ENCODE data around the gene TMEM17. TPM values are rescaled to one million over a fixed set of nuclear protein-coding genes. Genes with fewer than 3 reads are reported as not detected.

TMEM17 gene
- total RNA-seq, 4 donors from 2014 or later: 1.4 to 4.4 (median 1.6) TPM

GRCh38 chr2:62539606-62540407 lies 33.8 kb upstream of the TMEM17 start:
- no peak for TF ChIP-seq CTCF (IDR thresholded peaks at IDR 0.05; ENCODE audit: low read depth)

- TF ChIP-seq CTCF (IDR thresholded peaks at IDR 0.05; ENCODE audit: low read depth): no peak
These were observed 32.8 kb upstream of the TMEM17 start for GRCh38 chr2:62538756-62539155.

GRCh38 chr2:62537814-62538213 lies 31.8 kb upstream of the TMEM17 start:
- no peak for TF ChIP-seq CTCF (IDR thresholded peaks at IDR 0.05; ENCODE audit: low read depth)

GRCh38 chr2:62536873-62537547 lies 31.0 kb upstream of the TMEM17 start:
- no peak for TF ChIP-seq CTCF (IDR thresholded peaks at IDR 0.05; ENCODE audit: low read depth)

- TF ChIP-seq CTCF (IDR thresholded peaks at IDR 0.05; ENCODE audit: low read depth): no peak
These were observed 25.6 kb upstream of the TMEM17 start for GRCh38 chr2:62531594-62531993.

- TF ChIP-seq CTCF (IDR thresholded peaks at IDR 0.05; ENCODE audit: low read depth): no peak
These were observed 23.8 kb upstream of the TMEM17 start for GRCh38 chr2:62529758-62530157.

- no peak for TF ChIP-seq CTCF (IDR thresholded peaks at IDR 0.05; ENCODE audit: low read depth)
These were observed 21.6 kb upstream of the TMEM17 start for GRCh38 chr2:62527478-62528210.
